ENCODE results near the gene ADRB2. TPM values are rescaled to one million over a fixed set of nuclear protein-coding genes. Genes with fewer than 3 reads are reported as not detected.

ADRB2 gene
- total RNA-seq, 2 experiments from 2014 or later: 0.09 TPM; not detected in 1

DNA sequence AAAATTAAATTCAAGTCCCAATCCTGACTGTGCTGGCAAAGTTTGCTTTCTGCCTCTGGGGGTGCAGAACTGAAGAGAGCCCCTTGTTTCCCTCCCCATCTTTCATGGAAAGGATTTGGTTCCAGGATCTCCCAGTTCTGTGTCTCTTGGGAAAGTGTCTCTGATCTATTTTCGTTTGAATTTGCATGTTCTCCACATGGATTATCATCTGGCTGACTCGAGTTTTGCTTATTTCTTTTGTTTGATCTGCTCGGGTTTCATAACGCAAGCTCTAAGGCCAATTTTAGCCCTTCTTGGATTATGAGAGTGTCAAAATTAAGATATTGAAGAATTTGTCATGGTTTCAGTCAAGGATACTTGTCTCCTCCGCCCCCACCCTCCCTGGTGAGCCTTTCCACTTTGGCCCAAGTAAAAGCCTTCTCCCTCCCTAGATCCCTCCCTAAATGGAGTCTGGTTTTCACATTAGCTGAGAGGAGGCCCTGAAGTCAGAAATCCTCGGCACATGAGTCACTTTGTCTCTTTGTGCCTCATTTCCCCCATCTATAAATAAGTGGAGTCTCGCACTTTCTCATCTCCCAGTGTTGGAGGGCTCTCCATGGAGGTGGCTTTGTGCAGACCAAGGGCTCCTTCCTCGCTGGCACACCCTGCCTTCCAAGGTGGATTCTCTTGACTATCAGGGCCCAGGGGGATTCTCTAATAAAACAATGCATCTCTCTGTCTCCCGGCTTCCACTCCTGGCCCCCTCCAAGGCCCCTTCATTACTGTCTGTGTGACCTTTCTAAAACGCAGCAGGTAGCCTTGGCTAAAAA is 17.3 kb downstream of the ADRB2 start:
- Mint-ChIP-seq H3K4me1 (peaks cover 14% of the 10 kb centered on the region), H3K4me3 (no peak overlapping the region), H3K36me3 (ENCODE audit: low read depth) (no peaks in the 10 kb centered on the region), H3K27me3 (no peaks in the 10 kb centered on the region), H3K27ac (no peak overlapping the region), H3K9me3 (ENCODE audit: low read depth) (peaks cover 2% of the 10 kb centered on the region)
- intact Hi-C loops (cut with DNase I, micrococcal nuclease): no loop called here
- CTCF ChIA-PET: no interaction called here
- POLR2A ChIA-PET: no interaction called here
- no peak for DNase-seq
- no peak for ATAC-seq

DNA sequence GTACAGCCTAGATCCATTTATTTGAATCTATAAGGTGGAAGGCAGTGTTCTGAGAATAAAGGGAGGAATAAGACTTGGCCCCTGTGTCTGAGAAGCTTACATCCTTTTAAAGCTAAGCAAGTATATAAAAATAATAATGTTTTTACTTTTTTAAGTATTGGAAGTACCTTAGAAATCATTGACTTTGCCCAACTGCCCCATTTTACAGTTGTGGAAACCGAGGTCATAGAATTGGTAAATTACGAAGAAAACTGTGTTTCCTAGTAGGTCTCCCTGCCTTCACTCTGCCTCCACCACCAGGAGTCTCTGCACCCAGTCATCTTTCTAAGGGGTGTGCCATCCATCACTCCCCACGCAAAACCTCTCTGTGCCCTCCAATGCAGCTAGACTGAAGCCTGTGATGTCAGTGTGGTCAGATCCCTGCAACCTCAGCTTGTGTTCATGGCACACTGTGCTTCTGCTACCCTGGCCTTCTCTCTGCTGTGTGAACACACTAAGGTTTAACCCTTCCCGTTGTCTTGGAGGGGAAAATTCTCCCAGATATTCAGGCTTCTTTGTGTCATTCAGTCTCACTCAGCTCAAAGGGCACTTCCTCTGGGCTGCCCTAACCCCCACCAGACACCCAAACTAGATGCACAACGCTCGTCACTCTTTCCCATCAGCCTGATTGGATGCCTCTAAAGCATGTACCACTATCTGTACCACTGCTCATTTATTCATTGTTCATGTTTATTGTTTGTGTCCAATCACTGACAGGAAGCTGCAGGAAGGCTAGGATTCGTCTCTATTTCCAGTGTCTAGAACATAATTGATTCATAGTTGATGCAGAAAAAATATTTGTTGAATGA is 18.2 kb downstream of the ADRB2 start:
- H3K27me3 Mint-ChIP-seq: no peaks in the 10 kb centered on the region
- H3K9me3 Mint-ChIP-seq (ENCODE audit: low read depth): peaks cover 2% of the 10 kb centered on the region
- CTCF ChIA-PET: interaction anchor here (0.7 to 0.9 kb wide), 2 partner anchors 111 to 191 kb away, joined by 3 read pairs; no protein-coding TSS in a partner anchor
- ATAC-seq: peak; percentile 52
- no peak overlapping the region for H3K27ac Mint-ChIP-seq
- H3K36me3 Mint-ChIP-seq (ENCODE audit: low read depth): no peaks in the 10 kb centered on the region
- no peak for DNase-seq
- peaks cover 22% of the 10 kb centered on the region for H3K4me1 Mint-ChIP-seq
- no peak overlapping the region for H3K4me3 Mint-ChIP-seq
- intact Hi-C loops (cut with DNase I, micrococcal nuclease): no loop called here
- POLR2A ChIA-PET: no interaction called here

DNA sequence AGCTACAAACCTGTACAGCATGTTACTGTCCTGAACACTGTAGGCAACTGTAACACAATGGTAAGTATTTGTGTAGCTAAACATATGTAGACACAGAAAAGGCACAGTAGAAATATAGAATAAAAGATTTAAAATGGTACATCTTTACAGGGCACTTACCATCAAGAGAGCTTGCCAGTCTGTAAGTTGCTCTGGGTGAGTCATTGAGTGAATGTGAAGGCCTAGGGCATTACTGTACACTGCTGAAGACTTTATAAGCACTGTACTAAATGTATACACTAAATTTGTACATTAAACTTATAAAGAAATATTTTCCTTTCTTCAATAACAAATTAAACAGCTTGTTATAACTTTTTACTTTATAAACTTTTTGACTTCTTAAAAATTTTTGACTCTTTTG is 20.5 kb downstream of the ADRB2 start:
- intact Hi-C loops (cut with DNase I, micrococcal nuclease): no loop called here
- ChIA-PET POLR2A (no interaction called here), CTCF (interaction anchor here (1.3 to 1.6 kb wide), 2 partner anchors 106 to 111 kb away, joined by 3 to 5 read pairs; no protein-coding TSS in a partner anchor)
- DNase-seq (no peak), ATAC-seq (no peak)
- H3K36me3 Mint-ChIP-seq (ENCODE audit: low read depth): no peaks in the 10 kb centered on the region
- H3K27ac Mint-ChIP-seq: no peak overlapping the region
- peaks cover 24% of the 10 kb centered on the region for H3K4me1 Mint-ChIP-seq
- H3K4me3 Mint-ChIP-seq: no peak overlapping the region
- no peaks in the 10 kb centered on the region for H3K27me3 Mint-ChIP-seq
- peaks cover 2% of the 10 kb centered on the region for H3K9me3 Mint-ChIP-seq (ENCODE audit: low read depth)

DNA sequence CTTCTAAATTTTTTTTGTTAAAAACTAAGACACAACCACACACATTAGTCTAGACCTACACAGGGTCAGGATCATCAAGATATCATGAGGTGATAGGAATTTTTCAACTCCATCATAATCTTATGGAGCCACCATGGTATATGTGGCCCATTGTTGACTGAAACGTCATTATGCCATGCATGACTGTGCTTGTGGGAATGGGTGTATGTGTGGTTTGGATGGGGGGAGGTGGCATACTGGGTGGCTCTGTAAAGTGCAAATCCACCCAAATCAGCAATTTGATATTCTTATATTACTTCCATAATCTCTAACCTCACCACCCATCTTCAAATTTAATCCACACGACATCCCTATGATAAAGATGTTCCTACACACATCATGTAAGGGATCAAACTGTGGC is 21.0 kb downstream of the ADRB2 start:
- no peak overlapping the region for H3K4me3 Mint-ChIP-seq
- H3K27ac Mint-ChIP-seq: no peak overlapping the region
- DNase-seq: no peak
- ChIA-PET POLR2A (interaction anchor here (0.6 kb wide), 1 partner anchor 442 kb away, joined by 3 read pairs; no protein-coding TSS in a partner anchor), CTCF (interaction anchor here (1.3 to 1.6 kb wide), 2 partner anchors 106 to 110 kb away, joined by 3 to 5 read pairs; no protein-coding TSS in a partner anchor)
- ATAC-seq: no peak
- H3K4me1 Mint-ChIP-seq: peaks cover 24% of the 10 kb centered on the region
- H3K27me3 Mint-ChIP-seq: no peaks in the 10 kb centered on the region
- intact Hi-C loops (cut with DNase I, micrococcal nuclease): no loop called here
- peaks cover 2% of the 10 kb centered on the region for H3K9me3 Mint-ChIP-seq (ENCODE audit: low read depth)
- H3K36me3 Mint-ChIP-seq (ENCODE audit: low read depth): no peaks in the 10 kb centered on the region

DNA sequence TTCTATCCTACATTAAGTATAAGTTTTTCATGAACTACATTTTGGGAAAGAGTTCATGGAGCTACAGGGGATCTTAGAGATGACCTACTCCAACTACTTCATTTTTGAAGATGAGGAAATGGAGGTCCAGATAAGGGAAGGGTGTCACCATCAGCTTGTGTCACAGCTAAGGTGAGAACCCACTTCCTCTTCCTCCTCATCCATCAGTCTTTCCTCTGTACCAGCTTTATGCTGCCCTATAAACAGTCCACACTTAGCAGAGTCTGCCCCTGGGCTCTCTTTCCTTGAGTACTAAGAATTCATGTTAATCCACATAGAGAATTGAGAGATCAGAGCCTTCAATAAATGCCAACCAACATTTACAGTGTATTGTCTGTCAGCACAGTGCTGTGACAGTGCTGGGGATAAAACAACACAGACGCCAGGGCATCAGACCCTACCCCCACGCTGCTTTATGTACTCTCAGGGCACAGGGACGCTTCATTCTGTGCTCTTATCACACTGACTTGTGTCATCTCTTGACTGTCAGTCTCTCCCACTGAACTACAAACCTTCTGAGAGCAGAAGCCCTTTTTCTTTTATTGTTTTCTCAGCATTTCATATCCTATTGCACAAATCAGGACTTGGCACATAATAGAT is 22.1 kb downstream of the ADRB2 start:
- Mint-ChIP-seq H3K36me3 (ENCODE audit: low read depth) (no peaks in the 10 kb centered on the region), H3K27ac (peak overlapping the region; percentile 34), H3K4me3 (no peak overlapping the region), H3K9me3 (ENCODE audit: low read depth) (peaks cover 2% of the 10 kb centered on the region), H3K4me1 (peaks cover 24% of the 10 kb centered on the region), H3K27me3 (no peaks in the 10 kb centered on the region)
- CTCF ChIA-PET: interaction anchor here (0.6 kb wide), 1 partner anchor 514 kb away, joined by 3 read pairs; no protein-coding TSS in a partner anchor
- DNase-seq (no peak), ATAC-seq (peak; percentile 57)
- POLR2A ChIA-PET: interaction anchor here (0.6 kb wide), 2 partner anchors 185 to 443 kb away, joined by 3 to 7 read pairs; no protein-coding TSS in a partner anchor
- intact Hi-C loops (cut with DNase I, micrococcal nuclease): no loop called here

GRCh38 chr5:148849461-148849860 is 23.1 kb downstream of the ADRB2 start:
- ATAC-seq: peak; percentile 70
- peaks cover 24% of the 10 kb centered on the region for H3K4me1 Mint-ChIP-seq
- no peaks in the 10 kb centered on the region for H3K36me3 Mint-ChIP-seq (ENCODE audit: low read depth)
- H3K9me3 Mint-ChIP-seq (ENCODE audit: low read depth): peaks cover 2% of the 10 kb centered on the region
- intact Hi-C loops (cut with DNase I, micrococcal nuclease): no loop called here
- no peak for DNase-seq
- no peak overlapping the region for H3K27ac Mint-ChIP-seq
- no peak overlapping the region for H3K4me3 Mint-ChIP-seq
- POLR2A ChIA-PET: no interaction called here
- CTCF ChIA-PET: interaction anchor here (1.0 to 1.2 kb wide), 2 partner anchors 17 to 39 kb away, joined by 3 to 4 read pairs; no protein-coding TSS in a partner anchor
- no peaks in the 10 kb centered on the region for H3K27me3 Mint-ChIP-seq

DNA sequence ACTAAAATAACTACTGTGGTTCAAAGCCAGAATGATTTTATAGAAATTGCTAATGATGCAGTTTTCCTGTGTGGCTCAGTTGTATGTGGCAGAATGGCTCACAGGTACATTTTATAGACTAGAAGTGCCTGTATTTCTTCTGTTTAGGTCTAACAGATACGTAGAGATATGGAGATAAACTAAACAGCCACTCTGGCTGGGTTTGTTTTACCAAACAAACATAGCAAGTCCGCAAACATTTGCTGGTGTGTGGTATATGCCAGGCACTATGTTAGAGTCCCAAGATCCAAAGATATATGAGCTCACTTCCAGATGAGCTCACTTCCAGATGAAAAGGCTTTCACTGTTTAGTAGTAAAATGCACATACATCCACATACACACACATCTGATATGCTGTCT is 24.4 kb downstream of the ADRB2 start:
- H3K27ac Mint-ChIP-seq: no peak overlapping the region

DNA sequence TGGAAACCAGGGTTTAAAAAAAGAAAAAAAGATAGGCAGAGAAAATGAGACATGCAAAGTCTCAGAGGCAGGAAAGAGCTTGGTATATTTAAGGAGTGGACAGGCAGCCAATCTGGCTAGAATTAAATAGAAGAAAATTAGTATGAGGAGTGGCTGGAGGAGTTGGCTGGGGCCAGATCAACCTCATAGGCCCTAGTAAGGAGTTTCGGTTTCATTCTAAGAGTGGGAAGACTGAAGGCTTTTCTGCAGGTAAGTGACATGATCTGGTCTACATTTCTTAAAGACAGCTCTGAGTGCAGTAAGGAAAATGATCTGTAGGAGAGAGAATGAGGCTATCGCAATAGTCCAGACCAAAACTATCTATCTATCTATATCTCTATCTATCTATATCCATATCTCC is 27.5 kb downstream of the ADRB2 start:
- H3K27ac Mint-ChIP-seq: no peak overlapping the region
- ATAC-seq (no peak), DNase-seq (no peak)
- no peaks in the 10 kb centered on the region for H3K9me3 Mint-ChIP-seq (ENCODE audit: low read depth)
- H3K27me3 Mint-ChIP-seq: no peaks in the 10 kb centered on the region
- POLR2A ChIA-PET: no interaction called here
- intact Hi-C loops (cut with DNase I, micrococcal nuclease): no loop called here
- peaks cover 13% of the 10 kb centered on the region for H3K4me1 Mint-ChIP-seq
- H3K36me3 Mint-ChIP-seq (ENCODE audit: low read depth): no peaks in the 10 kb centered on the region
- no peak overlapping the region for H3K4me3 Mint-ChIP-seq
- CTCF ChIA-PET: interaction anchor here (0.6 to 0.9 kb wide), 3 partner anchors 115 to 410 kb away, joined by 3 read pairs; no protein-coding TSS in a partner anchor

More for the DNA sequence above, 24.4 kb downstream of the ADRB2 start:
- intact Hi-C loops (cut with DNase I, micrococcal nuclease): no loop called here
- H3K36me3 Mint-ChIP-seq (ENCODE audit: low read depth): no peaks in the 10 kb centered on the region
- peaks cover 25% of the 10 kb centered on the region for H3K4me1 Mint-ChIP-seq
- CTCF ChIA-PET: interaction anchor here (0.6 kb wide), 1 partner anchor 1015 kb away, joined by 3 read pairs; no protein-coding TSS in a partner anchor
- POLR2A ChIA-PET: no interaction called here
- no peaks in the 10 kb centered on the region for H3K27me3 Mint-ChIP-seq
- ATAC-seq (no peak), DNase-seq (no peak)
- H3K9me3 Mint-ChIP-seq (ENCODE audit: low read depth): peaks cover 2% of the 10 kb centered on the region
- H3K4me3 Mint-ChIP-seq: no peak overlapping the region

DNA sequence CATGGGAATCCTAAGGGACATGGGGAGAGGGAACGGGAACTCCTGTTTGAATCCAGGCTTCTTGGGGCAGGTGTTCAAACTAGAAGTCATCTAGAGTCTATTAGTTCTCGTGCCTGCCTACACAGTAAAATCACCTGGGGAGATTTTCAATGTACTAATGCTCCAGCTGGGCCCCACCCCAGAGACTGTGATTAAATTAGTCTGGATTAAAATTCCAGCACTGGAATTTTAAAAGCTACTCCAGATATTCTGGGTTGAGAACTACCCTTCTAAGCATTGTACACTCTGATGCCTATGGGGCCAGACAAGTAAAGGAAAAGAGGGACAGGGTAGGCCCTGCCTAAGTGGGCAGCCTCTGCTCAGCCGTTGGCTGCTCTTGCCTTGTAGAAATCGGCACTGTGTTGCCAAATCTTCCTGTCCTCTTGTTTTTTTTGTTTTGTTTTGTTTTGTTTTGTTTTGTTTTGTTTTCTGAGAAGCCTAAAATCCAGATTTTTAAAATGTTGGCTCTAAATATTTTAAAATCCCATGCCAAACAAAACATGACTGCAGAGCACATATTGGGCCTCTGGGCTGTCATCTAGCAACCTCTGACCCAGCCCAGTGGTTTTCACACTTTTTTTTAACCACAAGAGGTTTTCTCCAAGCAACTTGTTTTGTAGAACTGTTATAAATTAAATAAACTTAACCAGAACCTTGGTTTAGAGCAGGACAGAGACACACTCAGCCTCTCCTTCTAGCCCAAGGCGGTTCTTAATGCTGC is 29.0 kb downstream of the ADRB2 start:
- DNase-seq (no peak), ATAC-seq (peak; percentile 26)
- H3K27me3 Mint-ChIP-seq: no peaks in the 10 kb centered on the region
- ChIA-PET POLR2A (no interaction called here), CTCF (interaction anchor here (0.6 kb wide), 1 partner anchor 12 kb away, joined by 3 read pairs; no protein-coding TSS in a partner anchor)
- intact Hi-C loops (cut with DNase I, micrococcal nuclease): no loop called here
- H3K36me3 Mint-ChIP-seq (ENCODE audit: low read depth): no peaks in the 10 kb centered on the region
- no peak overlapping the region for H3K4me3 Mint-ChIP-seq
- no peaks in the 10 kb centered on the region for H3K9me3 Mint-ChIP-seq (ENCODE audit: low read depth)
- no peak overlapping the region for H3K27ac Mint-ChIP-seq
- H3K4me1 Mint-ChIP-seq: peaks cover 4% of the 10 kb centered on the region

GRCh38 chr5:148856009-148856367 is 29.6 kb downstream of the ADRB2 start:
- Mint-ChIP-seq H3K9me3 (ENCODE audit: low read depth) (no peaks in the 10 kb centered on the region), H3K36me3 (ENCODE audit: low read depth) (no peaks in the 10 kb centered on the region)
- CTCF ChIA-PET: no interaction called here

More at GRCh38 chr5:148856009-148856367, 29.6 kb downstream of the ADRB2 start:
- DNase-seq: no peak
- H3K27ac Mint-ChIP-seq: no peak overlapping the region
- POLR2A ChIA-PET: no interaction called here
- intact Hi-C loops (cut with DNase I, micrococcal nuclease): no loop called here
- H3K4me1 Mint-ChIP-seq: peaks cover 4% of the 10 kb centered on the region
- no peaks in the 10 kb centered on the region for H3K27me3 Mint-ChIP-seq
- ATAC-seq: no peak
- no peak overlapping the region for H3K4me3 Mint-ChIP-seq
